ENCODE measurements around the gene SULT1A4. TPM values are rescaled to one million over a fixed set of nuclear protein-coding genes. Genes with fewer than 3 reads are reported as not detected.
"Not testable (repeated sequence)": the region's sequence is repeated elsewhere in the genome, so short reads cannot be mapped to it uniquely, and the experiment has no call there.

Gene SULT1A4
- 10 to 100 TPM in 2 of 12 donors, 1 to 10 TPM in 8, not detected in 2; 2.6 to 13.8 (median 7.1) TPM for polyA plus RNA-seq (ENCODE audit: insufficient read length in 12 of 12)
- long read RNA-seq, donor 1, transcript SULT1A4-201 (8 exons, 1,390 nt) = major isoform, 8 of 8 reads
- long read RNA-seq, donor 1, partial matches to known transcripts = 0 of 8 reads
- long read RNA-seq, donor 1, other reads (novel, unspliced or antisense) = 0 of 8 reads
- long read RNA-seq, donor 2 = 0 reads
- long read RNA-seq, donor 3 = 0 reads
- long read RNA-seq, donor 4 = 0 reads
- long read RNA-seq, donor 5 = 0 reads
- long read RNA-seq, donor 6 = 0 reads
- long read RNA-seq, donor 7, partial matches to known transcripts = 0 of 1 reads
- long read RNA-seq, donor 7, other reads (novel, unspliced or antisense) = 0 of 1 reads
- long read RNA-seq, donor 8 = 0 reads
- long read RNA-seq, donor 9, partial matches to known transcripts = 0 of 1 reads
- long read RNA-seq, donor 9, other reads (novel, unspliced or antisense) = 0 of 1 reads
- long read RNA-seq, donor 10, partial matches to known transcripts = 0 of 1 reads
- long read RNA-seq, donor 10, other reads (novel, unspliced or antisense) = 0 of 1 reads
- long read RNA-seq, donor 11, partial matches to known transcripts = 0 of 2 reads
- long read RNA-seq, donor 11, other reads (novel, unspliced or antisense) = 0 of 2 reads

- DNase-seq = not testable (repeated sequence)
These were observed at the start of gene SULT1A4 for GRCh38 chr16:29459706-29460646. Gene SULT1A4 (plus strand): TSS chr16:29459913. CDS start chr16:29461386, 1,473 bp downstream.

DNA sequence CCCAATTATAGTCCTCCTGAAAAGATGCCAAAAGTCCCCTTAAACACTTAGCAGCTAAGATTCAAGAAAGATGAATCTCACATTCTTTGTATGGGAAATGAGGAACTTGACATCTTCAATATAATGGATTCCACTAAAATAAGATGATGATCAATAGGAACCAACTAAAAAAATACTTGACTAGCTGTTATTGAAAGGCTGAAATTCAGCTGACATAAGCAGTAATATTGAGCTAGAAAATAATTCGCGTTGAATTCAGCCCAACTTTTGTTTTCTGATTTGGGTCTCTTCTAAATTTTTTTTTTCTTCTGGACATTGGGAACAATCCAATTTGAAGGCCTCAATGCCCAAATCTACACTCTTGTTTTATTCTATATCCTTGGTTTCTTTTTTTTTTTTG, 36.1 kb upstream of the SULT1A4 start:
- DNase-seq = not testable (repeated sequence)

DNA sequence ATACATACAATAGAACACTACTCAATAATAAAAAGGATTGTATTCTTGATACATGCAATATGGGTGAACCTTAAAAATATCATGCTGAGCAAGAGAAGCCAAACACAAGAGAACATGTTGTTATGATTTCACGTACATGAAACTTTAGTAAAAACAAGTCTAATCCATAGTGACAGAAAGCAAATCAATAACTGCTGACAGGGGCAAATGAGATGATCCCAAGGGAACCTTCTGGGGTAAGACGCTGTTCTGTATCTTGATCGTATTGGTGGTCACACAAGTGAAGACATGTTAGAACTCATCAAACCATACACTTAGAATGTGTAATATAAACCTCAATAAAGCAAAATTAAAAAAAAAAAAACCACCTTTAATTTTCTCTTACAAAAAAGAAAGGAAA, 34.3 kb upstream of the SULT1A4 start:
- DNase-seq = not testable (repeated sequence)

DNA sequence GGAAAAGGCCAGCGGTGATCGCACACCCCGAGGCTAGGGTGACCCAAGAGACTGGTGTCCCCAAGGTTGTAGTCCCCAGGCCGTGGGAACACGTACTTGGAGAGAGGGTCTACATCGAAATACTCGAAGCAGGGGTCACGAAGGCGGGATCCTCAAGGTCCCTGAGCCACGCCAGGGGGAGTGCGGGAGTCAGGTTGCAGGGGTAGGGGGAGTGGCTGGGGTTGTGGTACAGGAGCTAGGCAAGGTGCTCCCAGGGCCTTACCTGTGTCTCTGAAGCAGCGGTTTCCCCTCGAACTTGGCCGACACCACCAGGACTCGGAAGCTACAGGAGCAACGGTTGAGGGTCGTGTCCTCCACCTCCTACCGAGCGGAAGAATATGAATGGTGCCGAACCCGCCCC, 6.0 kb upstream of the SULT1A4 start:
- DNase-seq = not testable (repeated sequence)

- not testable (repeated sequence) for DNase-seq
These were observed 5.4 kb upstream of the SULT1A4 start, which contains the start of the genes BOLA2 and SLX1B for GRCh38 chr16:29454269-29454668. Gene BOLA2 (minus strand): TSS chr16:29454351. CDS start chr16:29454253, 98 bp downstream. Gene SLX1B (plus strand): TSS chr16:29454533.

DNA sequence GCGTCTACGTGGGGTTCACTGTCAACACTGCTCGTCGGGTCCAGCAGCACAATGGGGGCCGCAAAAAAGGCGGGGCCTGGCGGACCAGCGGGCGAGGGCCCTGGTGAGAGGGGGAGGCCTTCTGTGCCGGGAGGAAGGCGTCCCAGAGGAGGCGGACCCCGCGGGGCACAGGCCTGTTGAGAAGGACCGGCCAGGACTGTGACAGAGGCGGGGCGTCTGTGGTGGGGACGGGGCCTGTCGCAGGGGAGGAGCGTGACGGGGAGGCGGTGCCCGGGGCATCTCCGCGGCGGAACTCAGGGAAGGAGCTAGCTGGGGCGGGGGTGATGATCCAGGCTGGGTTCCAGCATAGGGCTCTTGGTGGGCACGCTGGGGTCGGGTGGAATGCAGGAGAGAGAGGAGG, 4.9 kb upstream of the SULT1A4 start:
- not testable (repeated sequence) for DNase-seq

DNA sequence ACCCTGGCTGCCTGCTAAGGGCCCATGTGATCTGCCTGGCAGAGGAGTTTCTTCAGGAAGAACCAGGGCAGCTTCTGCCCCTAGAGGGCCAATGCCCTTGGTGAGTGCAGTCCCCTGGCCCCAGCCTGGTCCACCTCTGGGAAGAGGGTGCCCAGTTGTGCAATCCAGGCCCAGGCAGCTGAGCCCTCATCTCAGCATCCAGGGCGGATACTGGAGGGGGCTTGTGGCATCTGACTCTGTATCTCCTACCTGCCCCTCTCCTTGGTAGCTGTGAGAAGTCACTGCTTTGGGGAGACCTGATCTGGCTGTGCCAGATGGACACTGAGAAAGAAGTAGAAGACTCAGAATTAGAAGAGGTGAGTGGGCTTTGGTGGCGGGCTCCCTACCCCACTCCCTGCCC, 2.1 kb upstream of the SULT1A4 start:
- DNase-seq = not testable (repeated sequence)

DNA sequence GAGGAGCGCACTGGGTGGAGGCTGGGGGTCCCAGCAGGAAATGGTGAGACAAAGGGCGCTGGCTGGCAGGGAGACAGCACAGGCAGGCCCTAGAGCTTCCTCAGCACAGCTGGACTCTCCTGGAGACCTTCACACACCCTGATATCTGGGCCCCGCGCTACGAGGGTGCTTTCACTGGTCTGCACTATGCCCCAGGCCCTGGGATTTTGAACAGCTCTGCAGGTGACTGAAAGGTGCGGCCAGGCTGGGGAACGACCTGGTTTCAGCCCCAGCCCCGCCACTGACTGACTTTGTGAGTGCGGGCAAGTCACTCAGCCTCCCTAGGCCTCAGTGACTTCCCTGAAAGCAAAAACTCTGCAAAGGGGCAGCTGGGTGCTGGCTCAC, 926 bp downstream of the SULT1A4 start:
- not testable (repeated sequence) for DNase-seq

DNA sequence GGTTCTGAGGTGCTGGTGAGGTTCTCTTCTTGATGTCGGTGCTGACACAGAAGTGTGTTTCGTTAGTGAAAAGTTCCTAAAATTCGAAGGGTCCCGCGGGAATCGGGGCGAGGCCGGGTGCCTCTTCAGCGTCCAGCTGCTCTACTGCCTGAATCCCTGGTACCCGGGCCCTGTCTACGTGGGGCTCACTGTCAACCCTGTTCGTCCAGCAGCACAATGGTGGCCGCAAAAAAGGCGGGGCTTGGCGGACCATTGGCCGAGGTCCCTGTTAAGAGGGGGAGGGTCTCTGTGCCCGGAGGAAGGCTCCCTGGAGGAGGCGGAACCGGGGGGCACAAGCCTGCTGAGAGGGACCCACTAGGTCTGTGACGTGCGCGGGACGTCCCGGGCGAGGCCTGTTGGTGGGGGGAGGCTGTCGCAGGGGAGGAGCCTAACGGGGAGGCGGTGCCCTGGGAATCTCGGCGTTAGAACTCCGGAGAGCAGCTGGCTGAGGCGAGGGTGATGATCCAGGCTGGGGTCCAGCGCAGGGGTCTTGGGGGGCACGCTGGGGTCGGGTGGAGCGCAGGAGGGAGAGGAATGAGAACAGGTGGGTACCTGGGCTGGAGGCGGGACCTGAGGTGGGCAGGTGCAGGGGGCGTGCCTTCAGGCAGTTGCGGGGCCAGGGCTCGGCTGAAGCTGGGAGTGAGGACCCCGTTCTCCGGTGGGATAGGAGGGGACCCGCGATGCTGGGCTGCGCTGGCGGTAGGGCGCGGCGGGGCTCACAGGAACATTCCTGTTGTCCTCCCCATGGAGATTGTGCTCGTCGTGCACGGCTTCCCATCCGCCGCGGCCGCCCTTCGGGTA, 6.5 kb downstream of the SULT1A4 start:
- DNase-seq = not testable (repeated sequence)

GRCh38 chr16:29466904-29467303, 7.2 kb downstream of the SULT1A4 start:
- DNase-seq = not testable (repeated sequence)

DNA sequence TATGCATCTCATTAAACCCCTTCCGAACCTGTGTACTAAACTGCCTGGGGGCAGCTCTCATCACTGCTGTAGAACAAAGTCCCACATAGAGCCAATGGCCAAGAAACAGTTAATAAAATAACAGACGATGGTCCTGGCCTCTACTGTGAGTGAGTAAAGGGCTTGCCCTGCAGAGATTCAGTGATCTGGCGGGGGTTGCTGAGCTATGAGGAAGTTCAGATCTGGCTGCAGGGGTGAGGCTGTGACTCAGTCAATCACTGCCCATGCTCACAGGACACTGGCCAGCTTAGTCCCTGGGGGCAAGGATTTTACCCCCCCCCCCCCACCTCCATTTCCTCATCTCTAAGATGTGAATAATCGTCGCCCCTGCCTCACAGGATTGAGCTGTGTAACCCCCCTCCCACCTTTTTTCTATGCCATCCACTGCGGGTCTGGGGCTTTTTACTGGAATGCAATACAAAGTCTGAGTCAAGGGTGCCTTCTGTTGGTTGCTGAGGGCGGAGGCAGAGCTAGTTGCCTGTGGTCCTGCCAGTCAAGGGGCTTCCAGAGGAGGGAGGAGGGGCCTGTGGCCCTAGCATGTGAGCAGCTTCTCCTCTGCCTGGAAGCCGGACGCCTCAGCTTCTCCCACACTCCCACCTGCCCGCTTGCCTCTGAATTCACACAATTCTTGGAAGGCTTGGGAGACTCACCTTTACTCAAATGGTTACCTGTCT, 8.1 kb downstream of the SULT1A4 start:
- DNase-seq = not testable (repeated sequence)

DNA sequence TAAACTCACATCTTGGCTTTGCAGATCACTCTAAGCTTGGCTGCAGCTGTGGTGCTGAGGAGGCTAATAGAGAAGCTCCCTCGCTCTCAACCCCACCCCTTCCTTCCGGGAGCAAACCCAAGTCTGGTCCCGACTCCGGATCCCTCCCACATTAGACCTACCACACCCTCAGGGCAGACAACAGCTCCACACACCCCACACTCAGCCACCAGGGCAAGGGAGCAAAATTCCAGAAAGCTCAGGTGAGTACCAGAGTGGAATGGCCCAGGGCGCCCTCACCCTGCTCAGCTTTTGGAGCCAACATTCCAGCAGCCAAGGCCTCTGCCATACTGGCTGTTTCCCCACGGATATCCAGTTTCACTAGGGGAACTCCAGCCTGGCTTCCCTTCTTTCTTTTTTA, 9.9 kb downstream of the SULT1A4 start:
- DNase-seq = not testable (repeated sequence)

GRCh38 chr16:29472065-29472464, 12.4 kb downstream of the SULT1A4 start:
- DNase-seq = not testable (repeated sequence)

DNA sequence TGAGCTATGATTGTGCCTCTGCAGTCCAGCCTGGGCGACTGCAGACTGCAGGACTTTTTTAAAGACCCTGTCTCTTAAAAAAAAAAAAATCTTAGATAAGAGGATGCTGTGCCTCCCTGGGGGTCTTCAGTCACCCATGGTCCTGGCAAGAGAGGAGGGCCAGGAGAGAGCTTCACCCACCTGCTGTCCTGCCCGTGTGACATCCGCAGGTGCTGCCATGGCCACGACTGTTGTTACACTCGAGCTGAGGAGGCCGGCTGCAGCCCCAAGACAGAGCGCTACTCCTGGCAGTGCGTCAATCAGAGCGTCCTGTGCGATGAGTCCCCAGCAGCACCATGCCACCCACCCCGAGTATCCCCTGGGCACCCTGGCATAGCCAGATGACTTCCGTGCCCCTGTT, 22.6 kb downstream of the SULT1A4 start:
- not testable (repeated sequence) for DNase-seq

DNA sequence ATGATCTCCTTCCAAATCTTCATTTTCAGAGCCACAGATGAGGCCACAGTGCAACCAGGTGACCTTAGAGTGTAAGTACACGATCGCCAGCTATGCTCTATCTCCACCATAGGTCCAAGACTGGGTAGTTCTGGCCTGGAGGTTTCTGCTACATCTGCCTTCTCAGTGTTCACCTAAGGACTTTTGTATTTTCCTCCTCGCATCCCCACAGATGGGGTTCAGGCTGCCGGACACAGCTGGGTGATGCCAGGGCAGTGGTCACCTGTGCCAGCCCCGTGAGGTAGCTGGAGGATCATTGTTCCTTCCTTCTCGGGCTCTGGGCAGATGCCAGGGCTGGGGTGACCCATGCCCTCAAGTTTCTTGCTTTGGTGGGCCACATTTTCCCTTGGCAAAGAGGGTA, 46.6 kb downstream of the SULT1A4 start, which contains the start of gene NPIPB12:
Gene NPIPB12 (minus strand): TSS at position 101 of the 400 bp plus-strand sequence.
- DNase-seq = not testable (repeated sequence)

All from muscle of arm (tissue), 14 donors.